PC-9 (cell line): ENCODE measurements around the gene OPRM1. TPM values are rescaled to one million over a fixed set of nuclear protein-coding genes. Genes with fewer than 3 reads are reported as not detected.

Experiments
- BruUV-seq: library from RNA; stranded (reverse); fragments of 400-500 nt; replicated peaks from 2 replicates; lab custom pipeline; 2021; lab: Mats Ljungman, UMichigan
- CTCF ChIA-PET: fragments of 300-600 bp; sonication (Branson Sonifier 250); formaldehyde crosslinking; loops from one replicate; lab custom pipeline; 2022; ENCODE audit warnings: antibody characterized with exemption; lab: Charles Lee
- POLR2A ChIA-PET: fragments of 300-600 bp; sonication (Branson Sonifier 250); formaldehyde crosslinking; loops from one replicate; lab custom pipeline; 2022; ENCODE audit warnings: antibody characterized with exemption; ENCODE audit not compliant: unreplicated experiment; lab: Charles Lee
- DNase-seq, 2 experiments: peaks; one replicate each; pipeline versions ENCODE4 v3.0.0 to v3.0.0-alpha.2; 2015 to 2022; ENCODE audit warnings: mixed read lengths in 1 of 2
- H2AFZ ChIP-seq: fragments of 200-600 bp; sonication (generic); 2 replicates; pipeline ENCODE4 v1.8.1; 2017; ENCODE audit warnings: antibody characterized with exemption
- H3F3A ChIP-seq: fragments of 200-600 bp; sonication (generic); 2 replicates; pipeline ENCODE4 v1.8.1; 2017; ENCODE audit warnings: antibody characterized with exemption, mild to moderate bottlenecking, low read depth; ENCODE audit not compliant: insufficient read depth
- H3K27ac ChIP-seq: fragments of 200-600 bp; sonication (generic); 2 replicates; pipeline ENCODE4 v1.6.1; 2016; ENCODE audit warnings: mixed run types
- H3K27me3 ChIP-seq: fragments of 200-600 bp; sonication (generic); 2 replicates; pipeline ENCODE4 v1.6.1; 2016; ENCODE audit warnings: low read depth, mixed run types; ENCODE audit not compliant: insufficient read depth
- H3K36me3 ChIP-seq: fragments of 200-600 bp; sonication (generic); 2 replicates; pipeline ENCODE4 v1.6.1; 2016; ENCODE audit warnings: low read depth, mixed run types
- H3K4me1 ChIP-seq: fragments of 200-600 bp; sonication (generic); replicated peaks from 2 replicates; pipeline ENCODE4 v1.6.1; 2016; ENCODE audit warnings: mixed run types; ENCODE audit not compliant: insufficient read depth
- H3K4me2 ChIP-seq: fragments of 200-600 bp; sonication (generic); 2 replicates; pipeline ENCODE4 v1.6.1; 2017; ENCODE audit warnings: mixed run types
- H3K4me3 ChIP-seq: fragments of 200-600 bp; sonication (generic); 2 replicates; pipeline ENCODE4 v1.6.1; 2016; ENCODE audit warnings: mixed run types
- H3K79me2 ChIP-seq: fragments of 200-600 bp; sonication (generic); 2 replicates; pipeline ENCODE4 v1.6.1; 2017; ENCODE audit warnings: low read depth, mixed run types
- H3K9me2 ChIP-seq: fragments of 200-600 bp; sonication (generic); 2 replicates; pipeline ENCODE4 v1.8.1; 2017; ENCODE audit warnings: mild to moderate bottlenecking; ENCODE audit not compliant: insufficient read depth
- H3K9me3 ChIP-seq: fragments of 200-600 bp; sonication (generic); 2 replicates; pipeline ENCODE4 v1.8.1; 2016; ENCODE audit warnings: low read depth; ENCODE audit not compliant: insufficient read depth
- H4K20me1 ChIP-seq: fragments of 200-600 bp; sonication (generic); 2 replicates; pipeline ENCODE4 v1.8.1; 2017; ENCODE audit not compliant: insufficient read depth
- CTCF ChIP-seq: fragments of 200-600 bp; sonication (generic); conservative IDR thresholded peaks from 2 replicates; pipeline ENCODE4 v1.6.1; 2017; ENCODE audit warnings: mixed run types, antibody characterized with exemption, mild to moderate bottlenecking, moderate library complexity
- EZH2 ChIP-seq: fragments of 200-600 bp; sonication (generic); IDR thresholded peaks from 2 replicates; pipeline ENCODE4 v1.8.0; 2017; ENCODE audit warnings: antibody characterized with exemption, low read depth
- intact Hi-C: fragments of 100-400 bp; cut with micrococcal nuclease; formaldehyde crosslinking; loops from one replicate; pipeline ENCODE4 v1.10.0; 2022; ENCODE audit not compliant: unreplicated experiment
- total RNA-seq: library from RNA; stranded (reverse); gene quantifications from 2 replicates; pipeline ENCODE4 v1.2.3, GENCODE V29; 2021

The OPRM1 gene
- total RNA-seq, 1 experiment from 2014 or later: not detected

DNA sequence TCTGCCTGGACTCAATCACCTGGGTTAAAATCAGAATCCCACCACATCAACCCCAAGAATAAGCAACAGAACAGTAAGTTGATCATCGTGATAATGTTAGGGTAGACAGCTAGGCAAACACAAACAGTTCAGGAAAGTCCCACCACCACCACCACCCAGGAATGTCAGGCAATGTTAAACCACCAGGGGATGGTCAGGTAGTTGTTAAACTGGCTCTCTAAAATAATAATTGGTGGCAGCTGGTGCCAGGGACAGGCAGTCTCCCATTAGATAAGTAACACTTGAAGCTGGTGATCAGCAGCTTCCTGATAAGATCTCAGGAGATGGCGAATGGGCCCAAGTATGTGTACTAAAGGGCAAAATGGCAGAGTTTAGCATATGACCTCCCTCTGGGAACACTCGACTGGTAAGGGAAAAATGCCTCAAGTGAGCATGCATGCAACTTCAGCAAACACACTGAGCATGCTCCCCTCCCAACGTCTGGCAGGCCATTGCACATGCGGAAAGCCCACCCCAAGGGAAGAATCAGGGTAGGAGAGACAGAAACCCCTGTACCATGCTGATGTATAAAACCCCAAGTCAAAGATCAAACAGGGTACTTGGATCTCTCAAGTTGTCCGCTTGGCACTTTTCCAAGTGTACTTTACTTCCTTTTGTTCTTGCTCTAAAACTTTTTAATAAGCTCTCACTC is 250.9 kb downstream of the OPRM1 start:
- H2AFZ ChIP-seq: peak overlapping the region; percentile 52; the same call in 1 of the 2 replicates
- no peaks in the 10 kb centered on the region for H3K79me2 ChIP-seq
- peaks cover 31% of the 10 kb centered on the region for H3F3A ChIP-seq
- H3K9me2 ChIP-seq: no peaks in the 10 kb centered on the region
- ChIA-PET POLR2A (no interaction called here), CTCF (interaction anchor here (0.7 kb wide), 1 partner anchor 384 kb away, joined by 11 read pairs; no protein-coding TSS in a partner anchor)
- peak; percentile 7 to 78 for DNase-seq
- 0 out of 2 replicates have a peak overlapping the region, but pooled peaks have one; percentile 42 for H3K4me2 ChIP-seq
- H3K4me3 ChIP-seq: no peak overlapping the region
- no peaks in the 10 kb centered on the region for H3K27me3 ChIP-seq
- no peak; the same call in 1 of the 2 replicates for TF ChIP-seq CTCF
- no peak for TF ChIP-seq EZH2
- no peaks in the 10 kb centered on the region for H3K36me3 ChIP-seq
- peaks cover 9% of the 10 kb centered on the region; the same call in 1 of the 2 replicates for H3K9me3 ChIP-seq
- BruUV-seq: no TSS peak
- no peaks in the 10 kb centered on the region for H4K20me1 ChIP-seq
- peak overlapping the region; percentile 50 for H3K27ac ChIP-seq
- intact Hi-C loops: loop anchor here (5.0 kb wide), 1 partner anchor 52 kb away; no protein-coding TSS in a partner anchor
- peaks cover 45% of the 10 kb centered on the region for H3K4me1 ChIP-seq

DNA sequence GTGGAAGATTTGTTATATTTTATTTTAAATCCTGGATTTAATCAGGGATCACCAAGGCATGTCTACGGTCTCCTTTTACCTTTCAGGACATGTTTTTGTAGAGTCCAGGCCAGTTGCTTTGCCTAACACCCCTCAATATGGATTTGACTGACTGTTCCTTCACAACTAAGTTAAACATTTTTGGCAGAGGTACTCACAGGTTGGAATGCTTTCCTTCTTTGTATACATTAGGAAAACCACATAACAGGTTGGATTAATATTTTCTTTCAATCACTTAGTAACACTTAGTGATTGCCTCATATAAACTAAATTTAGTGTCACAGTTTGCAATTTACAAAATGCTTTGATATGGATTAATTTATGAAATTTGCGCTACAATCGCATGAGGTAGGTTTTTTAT is 253.0 kb downstream of the OPRM1 start:
- Histone ChIP-seq H3K9me2 (no peaks in the 10 kb centered on the region), H3K79me2 (no peaks in the 10 kb centered on the region), H3K27me3 (no peaks in the 10 kb centered on the region), H3K4me1 (peaks cover 45% of the 10 kb centered on the region), H3K27ac (peak overlapping the region; percentile 94), H3K36me3 (no peaks in the 10 kb centered on the region), H3K9me3 (peaks cover 9% of the 10 kb centered on the region; the same call in 1 of the 2 replicates), H3K4me3 (no peak overlapping the region; the same call in 1 of the 2 replicates), H3K4me2 (peak overlapping the region; percentile 63), H2AFZ (no peak overlapping the region; the same call in 1 of the 2 replicates), H3F3A (peaks cover 31% of the 10 kb centered on the region), H4K20me1 (no peaks in the 10 kb centered on the region)
- no TSS peak for BruUV-seq
- ChIA-PET CTCF (no interaction called here), POLR2A (no interaction called here)
- no peak for TF ChIP-seq EZH2
- no peak for TF ChIP-seq CTCF
- intact Hi-C loops: loop anchor here (5.0 kb wide), 1 partner anchor 50 kb away; no protein-coding TSS in a partner anchor
- peak in 1 of 2 experiments; percentile 76 for DNase-seq

GRCh38 chr6:154292855-154293519 is 253.9 kb downstream of the OPRM1 start:
- Histone ChIP-seq H3K9me3 (peaks cover 9% of the 10 kb centered on the region; the same call in 1 of the 2 replicates), H4K20me1 (no peaks in the 10 kb centered on the region), H3K79me2 (no peaks in the 10 kb centered on the region), H3K27me3 (no peaks in the 10 kb centered on the region), H3K4me2 (peak overlapping the region; percentile 63), H3K9me2 (no peaks in the 10 kb centered on the region), H2AFZ (peak overlapping the region; percentile 50), H3K4me3 (peak overlapping the region; percentile 44; the same call in 1 of the 2 replicates), H3K27ac (peak overlapping the region; percentile 94), H3K36me3 (no peaks in the 10 kb centered on the region), H3K4me1 (peaks cover 51% of the 10 kb centered on the region), H3F3A (peaks cover 31% of the 10 kb centered on the region)
- CTCF ChIA-PET: no interaction called here
- TF ChIP-seq EZH2: no peak
- TF ChIP-seq CTCF: no peak
- POLR2A ChIA-PET: no interaction called here
- DNase-seq: peak; percentile 7 to 94
- intact Hi-C loops: loop anchor here (5.0 kb wide), 1 partner anchor 49 kb away; no protein-coding TSS in a partner anchor
- TSS peak; percentile 31 for BruUV-seq
